NCI-H1048 (cell line): Measurements from ENCODE around the gene SP100.
"Not testable (repeated sequence)": the region's sequence is repeated elsewhere in the genome, so short reads cannot be mapped to it uniquely, and the experiment has no call there.

ENCODE experiments used
- DNase-seq: peaks from one replicate; lab custom pipeline; 2025; lab: John Stamatoyannopoulos, UW

SP100 gene

DNA sequence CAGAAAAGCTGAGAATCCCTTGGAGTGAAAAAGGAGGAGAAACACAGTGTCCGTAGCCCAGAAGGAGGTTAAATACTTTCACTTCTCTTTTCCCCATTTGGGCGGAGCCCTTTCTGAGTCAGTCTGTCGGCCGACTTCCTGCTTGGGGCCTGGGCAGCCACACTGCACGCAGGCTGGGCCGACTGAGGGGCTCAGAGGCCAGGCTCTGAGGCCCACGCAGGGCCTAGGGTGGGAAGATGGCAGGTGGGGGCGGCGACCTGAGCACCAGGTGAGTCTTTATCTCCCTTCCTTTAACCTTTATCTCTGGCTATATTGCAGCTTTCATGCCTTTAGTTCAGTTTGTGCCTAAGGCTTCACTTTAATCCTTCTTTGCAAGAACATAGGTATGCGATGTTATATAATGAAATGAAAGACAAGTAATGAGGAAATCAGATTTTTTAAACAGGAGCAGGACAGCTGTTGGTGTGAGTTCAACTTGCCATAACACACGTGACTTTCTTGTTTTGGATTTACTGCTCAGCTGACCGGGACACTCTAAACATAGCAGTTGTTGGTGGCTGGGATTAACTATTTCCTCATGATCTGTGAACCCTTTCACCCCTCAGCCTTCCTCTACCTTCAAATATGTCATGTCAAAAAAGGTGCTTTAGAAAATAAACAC lies at the start of gene SP100:
Gene SP100 (plus strand): TSS at position 141 of the 661 bp plus-strand sequence. CDS start 96 bp downstream, at position 237.
- no peak for DNase-seq

DNA sequence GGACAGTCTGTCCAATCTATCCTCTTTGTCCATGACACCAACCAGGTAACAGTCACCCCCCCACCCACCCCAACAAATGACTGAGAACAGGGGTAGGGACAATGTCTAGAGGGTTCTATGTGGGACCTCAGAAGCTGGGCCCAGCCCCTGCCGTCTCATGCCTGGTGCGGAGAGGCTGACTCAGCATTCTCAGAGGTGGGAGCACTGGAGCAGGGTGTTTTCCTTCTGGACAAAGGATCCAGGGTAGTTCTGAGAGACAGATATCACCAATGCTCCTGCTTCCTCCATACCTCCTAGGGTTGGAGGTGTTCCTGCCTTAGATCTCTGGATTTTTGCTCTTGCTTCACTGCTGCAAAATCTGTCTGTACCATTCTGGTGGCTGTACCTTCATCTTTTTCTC lies 33.9 kb upstream of the SP100 start:
- no peak for DNase-seq

DNA sequence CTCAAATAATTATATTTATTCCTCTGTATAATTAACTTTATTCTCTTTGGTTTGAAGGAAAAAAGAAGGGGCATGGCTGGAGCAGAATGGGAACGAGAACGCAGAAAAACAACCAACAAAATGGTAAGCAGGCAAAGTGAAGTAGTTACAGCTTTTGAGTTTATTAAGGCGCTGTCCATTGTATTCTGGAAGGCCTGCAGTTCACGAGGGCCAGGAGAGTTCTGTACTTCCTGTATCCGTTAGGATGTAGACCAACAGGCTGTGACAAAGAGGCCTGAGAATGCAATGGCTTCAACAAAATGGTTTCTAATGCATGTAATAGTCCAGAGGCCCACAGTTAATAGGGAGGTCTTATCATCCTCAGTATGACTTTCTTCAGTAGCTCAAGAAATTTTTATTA lies 32.5 kb upstream of the SP100 start:
- DNase-seq: no peak

DNA sequence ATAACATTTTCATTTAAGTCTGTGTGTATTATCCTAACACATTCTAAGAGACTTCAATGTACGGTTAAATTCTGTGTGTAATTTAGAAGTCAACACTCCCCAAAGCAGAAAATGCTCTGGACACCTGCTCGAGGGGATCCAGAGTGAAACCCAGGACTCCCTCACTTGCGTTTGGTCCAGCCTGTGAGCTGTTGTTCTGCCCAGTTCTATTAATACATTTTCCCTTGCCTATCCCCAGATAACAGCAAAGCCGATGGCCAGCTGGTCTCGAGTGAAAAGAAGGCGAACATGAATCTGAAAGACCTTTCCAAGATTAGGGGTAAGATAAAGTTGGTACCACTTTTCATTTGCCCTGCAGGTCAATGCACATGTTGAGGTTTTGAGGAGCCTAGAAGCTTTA lies 31.0 kb upstream of the SP100 start:
- DNase-seq: no peak

DNA sequence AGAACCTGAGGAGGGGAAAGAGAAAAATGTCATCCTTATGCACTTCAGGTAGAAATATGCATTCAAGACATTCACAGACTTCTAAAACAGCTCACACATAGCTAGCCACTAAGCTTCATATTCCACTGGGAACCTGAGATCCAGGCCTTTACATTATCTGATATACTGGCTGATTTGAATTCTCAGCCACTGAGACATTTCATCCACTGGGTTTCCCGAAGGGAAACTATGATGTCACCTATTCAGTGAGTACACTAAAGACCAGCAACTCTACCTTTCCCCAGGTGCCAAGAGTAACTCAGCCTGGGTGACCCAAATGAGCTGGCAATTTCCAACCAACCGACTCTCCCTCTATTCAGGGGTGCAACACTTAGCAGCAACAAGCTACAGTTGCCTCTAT lies 21.7 kb upstream of the SP100 start:
- DNase-seq: no peak

DNA sequence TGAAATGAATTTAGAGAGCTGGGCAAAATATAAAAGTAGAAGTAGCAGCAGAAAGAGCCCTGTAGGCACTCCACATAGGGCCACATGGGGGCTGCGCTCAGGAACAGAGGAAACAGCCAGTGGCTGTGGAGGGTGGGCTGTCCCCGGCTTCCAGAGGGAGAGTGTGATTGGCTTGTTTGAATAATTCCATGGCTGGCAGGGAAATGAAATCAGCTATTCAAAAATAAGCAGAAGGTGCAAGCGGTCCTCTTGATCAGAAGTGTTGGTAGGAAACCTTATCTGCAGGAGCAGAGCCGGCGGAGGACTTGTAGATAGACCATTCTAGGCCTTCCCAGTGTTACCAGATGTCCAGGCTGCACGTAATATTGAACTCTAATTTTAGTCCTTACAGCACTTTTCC lies 17.3 kb upstream of the SP100 start:
- not testable (repeated sequence) for DNase-seq

DNA sequence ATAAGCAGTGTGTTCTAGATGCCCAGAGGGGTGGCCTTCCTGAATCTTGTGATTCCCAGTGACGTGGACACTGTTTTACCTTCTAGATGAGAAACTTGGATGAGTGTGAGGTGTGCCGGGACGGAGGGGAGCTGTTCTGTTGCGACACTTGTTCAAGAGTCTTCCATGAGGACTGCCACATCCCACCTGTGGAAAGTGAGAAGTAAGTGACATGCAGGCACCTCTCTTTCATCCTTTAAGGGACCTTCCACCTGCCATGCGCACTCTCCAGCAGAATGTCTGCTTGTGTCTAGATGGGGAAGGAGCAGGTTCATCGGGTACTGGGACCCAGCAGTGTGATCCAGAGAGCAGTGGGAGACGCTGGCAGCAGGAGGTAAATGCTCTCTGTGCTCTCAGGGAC lies 16.0 kb upstream of the SP100 start:
- no peak for DNase-seq

DNA sequence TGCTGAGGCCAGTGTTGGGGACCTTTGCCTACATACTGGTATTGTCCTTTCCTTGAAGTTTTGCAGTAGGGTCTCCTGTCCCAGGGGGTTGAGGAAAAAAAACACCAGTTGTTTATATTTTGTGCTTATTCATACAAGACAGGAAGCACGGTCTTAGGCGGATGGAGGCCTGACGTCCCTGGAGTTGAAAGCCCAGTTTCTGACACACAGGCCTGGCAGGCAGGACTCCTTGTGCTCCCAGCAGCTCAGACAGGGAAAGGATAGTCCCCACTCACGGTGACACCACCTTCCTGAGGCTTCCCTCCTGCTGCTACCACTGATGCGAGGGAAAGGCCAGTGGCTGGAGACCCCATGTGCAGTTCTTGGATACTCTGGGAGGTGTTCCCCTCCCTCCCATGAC lies 15.5 kb upstream of the SP100 start:
- no peak for DNase-seq

DNA sequence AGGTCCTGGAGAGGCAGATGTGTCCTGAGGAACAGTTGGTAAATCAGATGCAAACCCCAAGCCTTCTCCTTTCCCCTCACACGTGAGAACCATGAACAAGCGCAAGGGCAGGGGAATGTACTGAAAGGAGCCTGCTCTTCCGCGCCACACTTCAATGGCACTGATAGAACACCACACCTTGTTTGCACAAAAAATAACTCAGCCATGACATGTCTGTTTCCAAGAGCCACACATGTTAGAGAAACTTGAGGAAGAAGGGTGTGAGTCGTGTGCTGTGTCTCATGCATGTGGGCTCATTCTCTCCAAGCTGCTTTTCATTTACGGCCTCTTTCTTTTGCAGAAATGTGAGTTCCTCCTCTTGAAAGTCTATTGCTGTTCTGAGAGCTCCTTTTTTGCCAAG lies 15.0 kb upstream of the SP100 start:
- not testable (repeated sequence) for DNase-seq

DNA sequence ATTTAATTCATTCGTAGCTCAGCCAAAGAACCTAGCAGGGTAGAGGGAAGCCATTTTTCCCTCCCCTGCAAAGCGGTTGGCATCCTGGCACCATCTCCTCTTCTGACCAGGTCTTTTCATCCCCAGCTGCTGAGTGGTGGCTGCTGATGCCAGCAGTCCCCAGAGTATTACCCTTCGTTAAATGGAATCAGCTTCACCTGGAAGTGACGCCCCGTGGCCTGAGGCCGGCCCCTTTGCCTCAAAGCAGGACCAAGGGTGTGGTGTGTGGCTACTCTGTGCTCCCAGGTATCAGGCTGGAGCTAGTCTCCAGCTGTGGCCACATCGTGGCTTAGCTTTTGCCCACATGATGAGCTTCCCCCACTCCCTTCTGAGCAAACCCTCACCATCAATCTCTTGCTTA lies 12.3 kb upstream of the SP100 start:
- DNase-seq: no peak

DNA sequence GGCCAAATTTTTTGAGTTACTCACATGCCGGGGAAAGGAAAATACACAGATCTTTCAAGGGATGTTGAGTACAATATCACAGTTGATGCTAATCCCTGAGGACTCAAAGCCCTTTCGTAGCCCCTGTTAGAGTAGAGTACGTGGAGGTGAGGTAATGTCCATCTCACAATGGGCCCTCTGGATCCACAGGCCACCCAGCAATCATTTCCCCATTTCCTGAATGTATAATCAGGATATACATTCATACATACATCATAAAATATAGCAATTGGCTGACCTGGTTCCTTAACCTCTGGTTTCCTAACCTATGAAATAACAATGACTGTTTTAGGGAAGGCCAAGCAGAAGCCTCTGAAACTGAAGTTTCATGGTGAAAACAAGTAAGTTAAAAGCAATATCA lies 10.2 kb upstream of the SP100 start:
- DNase-seq: no peak

DNA sequence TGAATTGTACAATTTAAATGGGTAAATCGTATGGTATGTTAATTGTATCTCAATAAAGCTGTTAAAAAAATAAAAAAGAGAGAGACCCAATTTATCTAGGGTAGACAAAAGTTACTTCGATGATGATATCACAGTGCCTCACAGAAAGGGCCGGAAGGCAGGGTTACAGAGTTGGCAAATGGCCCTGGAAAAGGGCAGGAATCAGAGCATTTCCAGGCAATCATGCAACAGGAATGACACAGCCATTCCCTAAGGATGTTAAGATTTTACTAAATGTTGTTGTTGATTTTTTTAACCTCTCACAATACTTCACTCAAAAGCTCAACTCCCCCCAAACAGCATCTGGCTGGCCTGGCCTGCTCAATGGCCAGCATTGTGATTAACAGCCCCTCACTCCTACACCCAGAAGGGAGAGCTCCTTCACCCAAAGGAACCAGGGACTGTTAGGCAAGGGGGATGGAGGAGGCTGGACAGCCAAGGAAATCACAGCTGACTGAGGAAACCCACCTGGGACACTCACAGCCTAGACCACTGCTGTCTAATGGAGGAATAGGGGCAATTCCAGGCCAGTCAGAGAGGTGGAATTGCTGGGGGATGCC lies 7.7 kb upstream of the SP100 start:
- DNase-seq: no peak

DNA sequence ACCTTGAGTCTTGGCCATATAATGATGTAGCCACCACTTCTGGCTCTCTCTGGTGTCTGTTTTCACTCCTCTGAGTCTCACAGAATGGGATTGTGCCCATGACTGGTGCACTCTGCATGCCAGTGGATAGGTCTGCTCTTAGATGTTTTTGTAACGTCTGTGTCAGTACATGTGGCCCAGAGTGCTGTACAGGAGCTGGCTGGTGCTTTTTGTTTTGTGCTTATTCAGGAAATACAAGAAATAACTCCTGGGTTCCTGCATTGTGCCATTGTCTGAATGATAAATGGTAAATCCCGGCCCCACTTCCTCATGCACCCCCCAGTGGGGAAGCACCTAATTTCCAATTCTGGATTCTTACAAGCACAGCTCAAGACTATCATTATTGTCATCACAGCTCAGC lies 6.7 kb upstream of the SP100 start:
- DNase-seq: not testable (repeated sequence)

DNA sequence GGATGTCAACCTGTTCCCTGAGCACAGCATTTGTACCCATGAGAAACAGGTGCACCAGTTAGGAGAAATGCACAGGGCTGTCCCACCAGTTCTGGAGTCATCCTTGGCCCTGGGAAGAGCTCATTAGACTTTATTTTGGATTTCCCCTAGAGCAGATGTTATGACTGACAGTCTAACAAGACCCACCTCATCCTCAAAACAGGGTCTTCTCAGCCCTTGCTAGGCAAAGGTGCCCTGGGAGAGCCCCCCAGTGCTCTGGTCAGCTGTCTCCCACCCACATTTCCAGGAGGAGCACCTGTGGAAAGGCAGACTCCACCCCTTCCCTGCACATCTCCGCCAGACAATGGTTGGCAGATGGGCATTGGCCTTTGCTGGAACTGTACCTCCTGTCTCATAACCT lies 5.7 kb upstream of the SP100 start:
- DNase-seq: no peak

DNA sequence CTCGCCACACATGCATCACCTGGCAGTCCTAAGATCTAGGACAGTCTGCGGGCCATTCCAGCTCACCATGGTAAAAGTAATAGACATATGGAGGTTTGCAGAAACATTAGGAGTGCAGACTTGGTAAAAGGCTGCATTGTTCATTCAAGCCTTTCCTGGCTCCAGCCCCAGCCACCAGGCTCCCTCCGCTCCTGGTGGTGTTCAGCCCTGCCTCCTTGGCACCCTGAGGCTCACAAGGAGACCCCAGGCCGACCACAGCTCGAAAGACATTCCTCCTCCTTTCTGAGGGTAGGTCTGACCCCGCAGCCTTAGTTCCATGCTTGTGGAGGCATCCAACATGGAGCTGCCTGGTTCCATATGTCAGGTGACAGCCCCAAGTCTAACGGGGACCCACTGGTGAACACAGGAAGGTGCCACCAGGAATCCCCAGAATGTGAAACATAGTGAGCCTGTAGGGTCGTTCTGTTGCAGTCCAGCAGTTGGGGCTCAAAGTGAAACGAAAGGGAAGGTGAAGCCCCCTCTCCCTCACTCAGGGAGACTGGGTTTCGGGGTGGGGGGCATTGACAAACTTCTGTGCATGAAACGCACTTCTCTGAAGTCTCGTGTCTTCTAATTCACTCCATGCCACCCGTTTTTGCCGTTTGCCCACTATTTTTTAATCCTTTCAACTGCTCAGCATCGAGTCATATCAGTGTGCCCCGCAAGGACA lies 5.0 kb upstream of the SP100 start:
- no peak for DNase-seq

DNA sequence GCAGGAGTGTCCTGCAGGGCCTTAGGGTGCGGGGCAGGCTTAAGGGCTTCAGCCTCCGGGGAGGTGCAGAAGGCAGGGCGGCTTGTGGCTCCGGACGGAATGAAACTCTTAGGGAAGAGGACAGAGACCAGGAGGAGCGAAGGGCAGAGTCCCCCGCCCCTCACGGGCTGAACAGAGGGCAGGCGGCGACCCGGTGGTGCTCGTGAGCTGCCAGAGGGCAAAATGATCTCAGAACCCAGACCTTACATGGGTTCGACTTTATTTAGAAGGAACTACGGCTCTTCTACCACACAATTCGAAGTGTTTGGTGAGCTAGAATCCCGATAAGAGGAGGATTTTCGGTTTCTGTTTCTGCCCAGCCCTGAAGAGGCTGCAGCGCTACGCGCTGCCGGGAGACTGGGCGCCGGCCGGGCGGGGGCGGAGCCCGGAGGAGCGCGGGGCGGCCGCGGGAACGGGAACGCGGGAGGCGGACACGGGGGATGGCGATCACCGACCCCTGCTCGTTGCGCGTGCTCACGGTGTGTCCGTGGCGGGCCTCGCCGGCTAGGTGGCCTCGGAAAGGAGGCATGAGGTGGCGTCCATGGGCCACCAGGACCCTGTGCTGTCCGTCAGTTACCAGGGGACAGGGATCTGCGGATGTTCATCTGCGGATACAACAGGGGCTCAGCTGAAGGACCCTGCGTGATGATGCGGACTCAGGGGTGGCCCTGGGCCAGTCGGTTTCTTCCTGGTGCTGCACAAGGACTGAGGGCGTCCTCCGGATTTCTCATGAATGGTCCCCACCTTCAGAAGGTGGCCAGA lies 4.2 kb upstream of the SP100 start:
- no peak for DNase-seq

DNA sequence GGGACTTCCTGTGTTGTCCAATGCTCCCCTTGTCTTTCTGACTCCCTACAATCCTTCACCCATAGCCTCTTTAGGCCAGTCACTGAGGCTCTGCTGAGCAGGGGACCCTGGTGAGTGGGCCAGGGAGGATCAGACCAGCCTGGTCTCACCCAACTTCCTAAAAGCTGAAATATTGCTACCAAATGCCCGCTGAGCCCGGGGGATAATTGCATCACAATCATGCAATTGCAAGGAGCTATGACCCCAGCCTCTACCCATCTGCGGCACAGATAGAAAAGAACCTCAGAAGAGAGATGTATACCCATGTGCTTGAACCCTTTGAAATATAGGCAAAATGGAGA lies 3.7 kb upstream of the SP100 start:
- DNase-seq: no peak

DNA sequence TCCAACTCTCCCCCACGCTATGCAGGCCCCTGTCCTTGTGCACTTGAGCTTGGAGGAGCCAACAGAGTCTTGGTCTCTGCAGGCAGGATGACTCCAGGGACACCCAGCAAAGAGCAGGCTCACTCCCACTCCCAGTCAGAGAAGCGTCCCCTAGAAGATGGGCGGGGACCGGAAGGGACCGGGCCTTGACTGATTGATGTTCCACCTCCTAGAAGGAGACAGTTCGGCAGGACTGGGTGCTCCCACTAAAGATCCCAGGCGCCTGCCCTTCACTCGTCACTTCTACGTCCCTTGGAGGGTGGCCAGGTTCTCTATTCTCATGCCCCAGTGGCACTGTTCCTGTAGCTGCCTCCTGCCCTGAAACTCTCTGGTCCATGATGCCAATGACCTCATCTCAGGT lies 3.2 kb upstream of the SP100 start:
- no peak for DNase-seq

DNA sequence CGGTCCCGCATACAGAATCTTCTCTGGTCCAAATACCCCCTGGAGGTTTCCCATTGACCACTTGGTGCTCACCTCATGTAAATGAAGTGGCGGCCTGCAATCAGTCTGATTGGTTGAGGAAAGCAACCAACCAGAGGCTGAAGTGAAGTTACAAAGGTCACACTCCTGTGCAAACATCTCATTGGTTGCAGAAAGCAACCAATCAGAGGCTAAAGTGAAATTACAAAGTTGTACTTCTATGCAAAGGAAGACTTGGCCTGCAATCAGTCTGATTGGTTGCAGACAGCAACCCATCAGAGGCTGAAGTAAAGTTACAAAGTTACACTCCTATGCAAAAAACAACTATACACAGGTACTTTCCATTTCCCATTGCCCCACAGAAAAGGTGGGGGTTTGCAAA lies 2.5 kb upstream of the SP100 start:
- no peak for DNase-seq

DNA sequence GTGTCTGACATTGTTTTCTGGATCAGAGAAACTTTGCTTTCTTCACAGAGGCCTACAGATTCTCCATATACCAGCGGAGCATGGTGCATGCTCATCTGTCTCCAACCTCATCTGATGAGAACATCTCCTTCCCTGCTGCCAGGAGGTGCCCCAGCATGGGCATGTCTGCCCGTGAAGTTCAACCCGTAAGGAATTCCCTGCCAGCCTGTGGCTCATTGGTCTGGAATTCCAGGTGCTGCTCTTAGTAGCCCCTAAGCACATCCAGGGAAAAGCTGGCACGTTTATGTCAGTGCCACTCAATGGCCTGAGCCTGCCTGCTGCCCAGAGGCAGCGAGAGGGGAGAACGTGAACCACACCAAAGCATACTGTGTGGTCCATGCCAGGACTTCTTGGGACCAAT lies 1.7 kb upstream of the SP100 start:
- no peak for DNase-seq

DNA sequence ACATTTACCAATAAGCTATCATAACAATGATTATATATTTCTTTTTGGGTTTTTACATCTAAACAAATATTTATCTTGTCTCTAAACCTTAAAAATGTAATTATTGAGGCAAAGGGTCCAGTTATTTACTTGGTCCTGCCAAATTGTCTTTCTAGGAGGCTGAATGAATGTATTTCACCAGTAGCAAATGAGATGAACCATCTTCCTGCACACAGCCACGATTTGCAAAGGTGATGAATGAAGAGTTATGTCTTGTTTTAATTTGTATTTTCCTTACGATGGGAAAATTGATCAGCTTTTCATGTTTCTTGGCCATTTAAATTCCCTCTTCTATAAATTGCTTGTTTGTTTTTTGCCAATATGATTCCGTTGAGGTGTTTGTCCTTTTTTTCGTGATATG lies 1.4 kb downstream of the SP100 start:
- no peak for DNase-seq

DNA sequence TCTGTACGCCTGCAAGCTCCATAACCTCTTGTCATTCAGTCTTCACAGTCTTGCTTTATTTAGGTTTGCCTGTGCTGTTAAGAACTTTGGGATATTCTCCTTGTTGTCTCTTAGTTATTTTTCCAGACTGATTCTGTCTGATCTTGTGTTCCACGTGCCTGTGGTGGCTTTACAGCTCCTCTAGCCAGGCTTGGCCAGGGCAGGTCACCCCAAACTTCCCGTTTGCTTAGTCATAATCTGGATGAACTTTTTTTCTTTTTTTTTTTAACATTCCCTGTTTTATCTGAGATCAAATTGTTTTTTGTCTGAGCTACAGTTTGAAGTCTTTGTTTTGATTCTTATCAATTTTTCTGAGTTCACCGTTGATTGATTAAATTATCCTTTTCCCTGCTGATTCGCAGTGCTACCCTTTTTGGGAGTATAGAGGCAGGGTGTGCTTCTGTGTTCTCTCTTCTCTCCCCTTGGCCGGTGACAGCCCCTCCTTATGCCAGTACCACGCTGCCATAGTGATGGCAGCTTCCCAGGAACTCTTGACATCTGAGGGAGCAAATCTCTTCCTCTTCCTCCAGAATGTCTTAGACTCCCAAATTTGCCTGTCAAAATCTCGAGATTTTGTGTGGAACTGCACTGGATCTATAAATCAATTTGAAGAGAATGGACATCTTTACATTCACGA lies 2.5 kb downstream of the SP100 start:
- no peak for DNase-seq
